NCI-H82 (cell line): ENCODE measurements around the gene SNRPA.
"Not testable (repeated sequence)": the region's sequence is repeated elsewhere in the genome, so short reads cannot be mapped to it uniquely, and the experiment has no call there.

ENCODE experiments used
- DNase-seq: peaks from one replicate; lab custom pipeline; 2025; lab: John Stamatoyannopoulos, UW

SNRPA gene

DNA sequence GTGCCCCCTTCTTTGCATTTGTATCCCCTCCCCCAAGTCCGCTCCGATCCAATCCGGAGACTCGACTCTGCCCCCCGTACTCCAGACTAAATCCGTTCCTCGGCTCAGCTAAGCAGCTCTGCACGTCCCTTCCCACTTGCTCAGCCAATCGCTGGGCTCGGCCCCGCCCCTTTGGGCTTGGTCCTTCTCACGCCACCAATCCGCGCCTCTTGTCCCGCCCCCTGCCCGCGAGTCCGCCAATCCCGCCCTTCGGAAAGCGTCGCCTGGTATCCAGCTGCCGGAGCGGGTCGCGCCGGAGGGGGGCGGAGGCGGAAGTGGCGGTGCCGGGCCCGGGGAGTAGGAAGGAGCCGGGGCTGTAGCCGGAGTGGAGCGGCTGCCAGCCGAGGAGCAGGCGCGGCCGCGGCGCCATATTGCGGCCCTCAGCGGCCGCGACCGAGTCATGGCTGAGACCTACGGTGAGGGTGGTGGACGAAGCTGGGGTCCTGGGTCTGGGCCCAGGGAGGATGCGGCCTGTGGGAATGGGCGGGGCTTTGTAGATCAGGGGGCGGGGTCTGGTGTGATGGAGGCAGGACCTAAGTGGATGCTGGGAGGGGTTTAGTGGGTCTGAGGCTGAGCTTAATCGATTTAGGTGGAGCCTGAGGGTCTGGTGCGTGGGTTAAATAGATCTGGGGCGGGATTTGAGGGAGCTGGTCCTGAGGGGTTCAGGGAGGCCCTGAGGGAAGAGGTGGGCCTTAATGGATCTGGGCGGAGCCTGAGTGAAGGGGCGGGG lies 27.1 kb downstream of the SNRPA start, which contains the start of gene RAB4B:
Gene RAB4B (plus strand): TSS at position 311 of the 769 bp plus-strand sequence. CDS start 129 bp downstream, at position 440.
- peak; percentile 100 for DNase-seq

DNA sequence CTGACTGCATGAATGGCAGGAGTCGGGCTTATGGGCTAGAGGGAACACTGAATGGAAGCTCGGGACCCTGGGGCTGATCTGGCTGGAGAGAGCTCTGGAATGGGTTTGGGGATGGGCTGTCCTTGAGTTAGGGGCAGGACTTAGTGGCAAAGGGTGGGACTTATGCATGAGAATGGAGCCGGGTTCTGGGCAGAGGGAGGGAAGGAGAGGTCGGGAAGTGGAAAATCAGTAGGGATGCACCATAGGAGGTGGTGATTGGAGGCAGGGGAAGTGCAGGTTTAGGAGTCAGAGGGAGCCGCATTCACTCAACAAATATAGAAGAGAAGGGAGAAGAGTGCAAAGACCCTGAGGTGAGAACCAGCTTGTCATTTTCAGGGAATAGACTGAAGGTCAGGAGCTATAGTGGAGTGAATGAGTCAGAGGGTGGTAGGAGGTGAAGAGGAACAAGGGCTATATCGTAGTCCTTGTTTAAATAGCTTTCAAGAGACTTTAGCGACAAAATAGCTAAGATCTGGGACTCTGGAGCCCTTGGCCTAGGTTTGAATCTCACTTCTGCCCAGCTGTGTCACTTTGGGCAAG lies 27.8 kb downstream of the SNRPA start:
- DNase-seq: no peak

DNA sequence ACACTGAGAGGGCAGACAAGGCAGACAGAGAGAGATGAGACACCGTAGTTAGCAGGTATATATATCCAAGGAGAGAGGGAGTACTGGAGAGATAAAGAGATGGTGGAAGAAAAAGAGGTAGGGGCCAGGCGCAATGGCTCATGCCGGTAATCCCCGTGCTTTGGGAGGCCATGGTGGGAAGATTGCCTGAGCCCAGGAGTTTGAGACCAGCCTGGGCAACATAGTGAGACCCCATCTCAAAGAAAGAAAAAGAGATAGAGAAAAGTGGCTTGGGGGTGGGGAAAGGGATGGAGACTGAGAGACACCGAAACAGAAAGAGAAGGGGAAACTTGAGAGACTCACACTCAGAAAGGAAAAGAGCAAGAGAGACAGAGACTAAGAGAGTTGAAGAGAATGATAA lies 29.6 kb downstream of the SNRPA start:
- DNase-seq: no peak

GRCh38 chr19:40781140-40781539 lies 30.1 kb downstream of the SNRPA start:
- DNase-seq: no peak

DNA sequence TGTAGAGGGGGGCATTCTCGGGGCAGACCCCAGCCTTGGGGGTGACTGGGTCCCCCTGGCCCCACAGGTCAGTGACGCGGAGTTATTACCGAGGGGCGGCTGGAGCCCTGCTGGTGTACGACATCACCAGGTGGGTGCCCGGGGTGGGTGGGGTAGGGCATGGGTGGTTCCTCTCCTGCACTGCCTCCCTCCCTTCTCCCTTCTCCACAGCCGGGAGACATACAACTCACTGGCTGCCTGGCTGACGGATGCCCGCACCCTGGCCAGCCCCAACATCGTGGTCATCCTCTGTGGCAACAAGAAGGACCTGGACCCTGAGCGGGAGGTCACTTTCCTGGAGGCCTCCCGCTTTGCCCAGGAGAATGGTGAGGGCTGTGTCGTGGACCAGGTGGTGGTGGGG lies 32.7 kb downstream of the SNRPA start:
- no peak for DNase-seq

- not testable (repeated sequence) for DNase-seq
These were observed 33.1 kb downstream of the SNRPA start for GRCh38 chr19:40784146-40784545.

DNA sequence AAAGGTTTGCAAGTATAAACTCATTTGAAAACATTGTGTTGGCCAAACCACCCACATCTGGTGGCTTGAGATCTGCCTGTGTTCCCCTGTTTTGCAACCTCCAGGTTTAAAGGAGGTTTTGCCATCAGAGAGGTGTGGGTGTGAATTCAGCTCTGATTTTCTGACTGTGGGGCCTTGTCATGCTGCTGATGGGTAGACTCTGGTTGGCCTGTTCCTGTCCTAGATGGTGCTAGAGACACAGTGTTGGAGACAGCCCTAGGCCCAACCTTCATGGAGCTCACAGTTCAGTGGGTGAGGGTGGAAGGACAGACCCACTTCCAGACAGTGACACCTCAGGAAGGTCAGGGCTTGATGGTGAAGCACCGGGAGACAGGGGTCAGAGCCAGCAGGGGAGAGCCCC lies 34.5 kb downstream of the SNRPA start:
- DNase-seq: no peak

- no peak for DNase-seq
These were observed 35.3 kb downstream of the SNRPA start for GRCh38 chr19:40786060-40787037.

GRCh38 chr19:40791349-40791748 lies 40.3 kb downstream of the SNRPA start:
- no peak for DNase-seq

- no peak for DNase-seq
These were observed 41.0 kb downstream of the SNRPA start for GRCh38 chr19:40791996-40792395.

GRCh38 chr19:40797166-40797962 lies 46.4 kb downstream of the SNRPA start:
- DNase-seq: no peak

DNA sequence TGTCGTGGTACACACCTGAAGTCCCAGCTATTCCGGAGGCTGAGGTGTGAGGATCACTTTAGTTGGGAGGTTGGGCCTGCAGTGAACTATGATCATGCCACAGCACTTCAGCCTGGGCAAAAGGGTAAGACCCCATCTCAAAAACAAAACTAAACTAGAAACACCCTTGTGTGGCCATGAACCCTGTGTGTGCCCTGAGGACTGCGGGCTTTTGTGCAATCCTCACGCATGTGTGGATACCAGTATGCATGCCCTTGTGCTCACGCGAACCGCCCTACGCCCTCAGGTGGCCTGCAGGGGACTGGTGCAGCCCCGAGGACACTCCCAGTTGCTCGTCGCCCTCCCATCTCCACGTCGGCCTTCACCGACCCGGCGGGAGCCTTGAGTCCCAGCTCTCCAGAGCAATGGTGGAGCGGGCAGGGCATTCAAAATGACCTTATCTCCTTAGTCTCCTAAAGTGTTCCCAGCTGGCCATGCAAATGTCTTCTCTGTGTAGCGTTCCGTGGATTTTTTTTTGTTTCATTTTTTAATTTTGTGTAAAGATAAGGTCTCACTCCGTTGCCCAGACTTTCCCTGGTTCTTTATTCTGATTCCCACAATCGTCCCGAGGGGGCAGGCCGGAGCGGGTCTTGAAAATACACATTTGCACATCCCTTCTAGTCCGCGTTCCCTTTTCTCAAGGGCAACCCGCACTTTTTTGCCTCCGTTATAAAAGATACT lies 47.1 kb downstream of the SNRPA start:
- DNase-seq: peak; percentile 87

GRCh38 chr19:40798683-40799557 lies 47.9 kb downstream of the SNRPA start, which contains the start of gene EGLN2:
TSS of gene EGLN2 (plus strand) at chr19:40799191. CDS start at chr19:40800573, 1,382 bp downstream.
- peak; percentile 100 for DNase-seq

GRCh38 chr19:40799558-40800338 lies 48.7 kb downstream of the SNRPA start:
- peak; percentile 65 for DNase-seq

GRCh38 chr19:40800339-40800996 lies 49.5 kb downstream of the SNRPA start:
- no peak for DNase-seq

GRCh38 chr19:40800997-40801377 lies 50.0 kb downstream of the SNRPA start:
- DNase-seq: no peak

DNA sequence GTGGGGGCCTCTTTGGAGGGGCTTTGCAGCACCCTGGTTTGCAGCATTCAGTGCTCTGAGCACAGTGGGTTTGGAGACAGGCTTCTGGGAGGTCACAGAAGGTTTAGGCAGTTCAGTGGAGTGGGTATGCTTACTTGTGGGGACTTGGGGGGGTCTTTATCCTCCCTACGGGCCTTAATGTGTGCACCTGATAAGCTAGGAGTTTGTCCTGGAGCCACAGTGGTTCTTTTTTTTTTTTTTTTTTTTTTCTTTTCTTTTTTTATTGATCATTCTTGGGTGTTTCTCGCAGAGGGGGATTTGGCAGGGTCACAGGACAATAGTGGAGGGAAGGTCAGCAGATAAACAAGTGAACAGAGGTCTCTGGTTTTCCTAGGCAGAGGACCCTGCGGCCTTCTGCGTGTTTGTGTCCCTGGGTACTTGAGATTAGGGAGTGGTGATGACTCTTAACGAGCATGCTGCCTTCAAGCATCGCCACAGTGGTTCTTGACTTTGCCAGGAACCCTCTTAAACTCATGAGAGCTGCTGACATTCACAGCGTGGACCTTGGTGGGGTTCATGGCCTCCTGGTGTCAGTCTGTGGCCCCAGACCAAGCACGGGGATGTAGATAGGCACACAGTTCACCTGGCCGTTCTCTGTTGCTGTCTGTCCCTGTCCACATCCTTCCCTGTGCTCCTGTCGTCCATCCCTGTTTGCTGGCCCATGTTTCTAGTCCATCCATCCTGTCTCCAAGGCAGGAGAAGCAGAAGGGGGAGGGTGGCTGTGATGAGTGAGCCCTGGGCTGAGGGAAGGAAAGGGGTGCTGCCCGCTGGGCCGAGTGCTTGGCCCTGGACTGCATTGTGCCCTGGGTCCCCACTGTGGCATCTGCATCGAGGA lies 50.7 kb downstream of the SNRPA start:
- no peak for DNase-seq
